Lower leg skin (tissue), 3 donors: ENCODE results near the gene ZBTB38.

Source experiments
- CTCF ChIP-seq, 3 donors: fragments of 450-650 bp; IDR thresholded peaks; one replicate each; pipeline ENCODE4 v1.5.1; 2016; ENCODE audit warnings: antibody characterized with exemption in 3 of 3, mild to moderate bottlenecking in 3 of 3, moderate library complexity in 2 of 3
- POLR2A ChIP-seq, 2 donors: fragments of 450-650 bp; IDR thresholded peaks; one replicate each; pipeline ENCODE4 v1.6.1; 2016 to 2017; ENCODE audit warnings: antibody characterized with exemption in 2 of 2, mild to moderate bottlenecking in 1 of 2, moderate library complexity in 1 of 2

- TF ChIP-seq CTCF (IDR thresholded peaks at IDR 0.05) (no peak), POLR2A (IDR thresholded peaks at IDR 0.05) (no peak)
These were observed 40.3 kb downstream of the ZBTB38 start for GRCh38 chr3:141408596-141408995.
